Stimulated activated CD8-positive, alpha-beta memory T cell treated with anti-CD3 and anti-CD28 coated beads, Interleukin-12 subunit alpha, Interleukin-12 subunit beta, amount 100 ng/mL, for 1 hour (primary cell): ENCODE results near the gene IFFO2.

ENCODE experiments used
- DNase-seq: peaks from one replicate; pipeline ENCODE4 v3.0.0-alpha.2; 2020; ENCODE audit warnings: low read depth

The IFFO2 gene

DNA sequence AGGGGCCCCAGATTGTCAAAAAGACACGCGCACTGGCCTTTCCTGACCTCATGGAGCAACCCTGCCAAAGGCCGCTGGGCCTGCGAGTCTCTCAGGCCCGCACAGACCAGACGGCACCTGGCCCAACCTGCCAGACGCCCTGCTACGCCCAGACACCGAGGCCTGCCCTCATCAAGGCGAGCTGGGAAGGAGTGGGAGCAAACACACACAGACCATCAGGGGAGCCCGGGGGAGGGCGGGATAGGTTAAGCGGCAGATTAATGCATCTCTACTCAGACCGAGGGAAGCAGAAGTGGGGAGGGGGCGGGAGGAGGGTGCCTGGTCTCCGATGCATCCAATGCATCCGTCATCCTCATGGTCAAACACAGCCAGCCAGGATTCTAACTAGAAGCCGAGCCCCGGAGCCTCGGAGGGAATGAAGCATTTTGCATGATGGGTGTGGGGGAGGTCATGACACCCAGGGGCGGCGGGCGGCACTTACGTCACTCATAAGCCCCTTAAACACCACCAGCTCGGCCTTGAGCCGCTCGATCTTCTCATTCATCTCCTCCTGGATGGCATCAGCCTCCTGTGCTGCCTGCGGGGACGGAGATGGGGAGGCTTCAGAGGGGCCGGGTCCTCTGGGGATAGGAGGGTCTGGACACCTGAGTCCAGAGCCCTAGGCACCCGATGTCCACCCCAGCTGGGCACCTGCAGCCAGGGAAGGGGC lies 37.1 kb downstream of the IFFO2 start:
- no peak for DNase-seq

DNA sequence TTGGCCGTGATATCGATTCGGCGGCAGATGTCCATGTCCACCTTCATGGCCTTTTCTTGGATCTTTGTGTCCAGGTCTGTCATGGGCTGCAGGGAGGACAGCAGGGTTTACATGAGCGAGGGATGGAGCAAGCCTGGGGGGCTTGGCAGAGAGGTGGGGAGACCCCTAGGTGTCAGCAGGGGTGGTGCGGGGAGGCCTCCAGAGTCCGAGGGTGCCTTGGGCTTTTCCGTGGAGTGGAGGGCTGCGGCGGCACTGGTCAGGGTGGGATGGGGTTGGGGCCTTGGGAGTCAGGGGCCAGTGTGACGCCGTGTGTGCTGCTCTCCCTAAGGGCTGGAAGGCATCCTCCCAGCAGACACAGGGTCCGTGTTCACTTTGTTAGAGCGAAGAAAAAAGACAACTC lies 38.1 kb downstream of the IFFO2 start:
- DNase-seq: no peak

DNA sequence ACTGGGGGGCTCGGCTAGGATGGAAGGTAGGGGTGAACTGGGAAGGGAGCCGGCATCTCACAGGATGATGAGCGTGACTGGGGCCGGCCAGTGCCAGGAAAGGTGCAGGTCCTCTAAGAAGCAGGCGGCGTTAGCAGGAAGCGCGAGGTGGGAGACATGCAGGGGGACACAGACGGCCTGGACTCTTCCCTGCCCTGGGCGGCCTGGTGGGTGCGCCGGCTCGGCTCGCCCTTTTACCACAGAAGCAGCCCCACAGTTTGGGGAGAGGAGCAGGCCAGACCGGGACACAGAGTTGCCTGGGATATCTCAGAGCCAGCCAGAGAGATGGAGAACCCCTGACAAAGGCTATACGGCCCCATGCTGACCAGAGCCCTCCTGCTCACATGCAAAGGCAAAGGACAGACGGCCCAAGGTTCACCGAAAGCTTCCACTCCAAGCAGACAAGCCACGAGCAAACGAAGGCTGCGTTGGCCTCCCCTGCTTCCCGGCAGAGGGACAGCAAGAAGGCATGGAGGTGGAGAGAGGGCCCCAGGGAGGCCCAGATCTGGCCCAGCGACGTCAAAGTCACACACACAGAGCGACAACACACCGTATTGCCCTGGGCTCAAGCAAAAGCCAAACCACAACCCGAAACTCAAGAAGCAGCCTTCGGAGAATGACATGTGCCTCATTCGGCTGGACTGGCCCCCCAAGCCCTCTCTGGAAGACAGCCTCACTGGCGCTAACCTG lies 39.2 kb downstream of the IFFO2 start:
- DNase-seq: no peak

DNA sequence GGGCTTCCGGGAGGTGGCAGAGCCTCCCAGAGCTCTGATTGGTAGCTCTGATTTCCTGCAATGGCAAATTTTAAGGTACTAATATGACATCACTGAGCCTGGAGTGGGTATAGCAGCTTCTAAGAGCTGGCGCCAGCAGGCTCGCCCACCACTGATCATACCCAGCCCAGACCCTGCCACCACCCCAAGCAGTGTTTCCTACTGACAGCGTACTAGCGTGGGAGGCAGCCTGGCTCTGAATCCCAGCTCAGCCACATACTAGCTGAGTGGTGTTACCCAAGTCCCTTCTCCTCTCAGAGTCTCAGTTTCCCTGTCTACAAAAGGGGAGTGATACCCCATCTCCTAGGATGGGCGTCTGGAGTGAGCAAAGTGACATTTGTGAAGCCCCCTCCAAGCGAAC lies 41.1 kb downstream of the IFFO2 start:
- no peak for DNase-seq

DNA sequence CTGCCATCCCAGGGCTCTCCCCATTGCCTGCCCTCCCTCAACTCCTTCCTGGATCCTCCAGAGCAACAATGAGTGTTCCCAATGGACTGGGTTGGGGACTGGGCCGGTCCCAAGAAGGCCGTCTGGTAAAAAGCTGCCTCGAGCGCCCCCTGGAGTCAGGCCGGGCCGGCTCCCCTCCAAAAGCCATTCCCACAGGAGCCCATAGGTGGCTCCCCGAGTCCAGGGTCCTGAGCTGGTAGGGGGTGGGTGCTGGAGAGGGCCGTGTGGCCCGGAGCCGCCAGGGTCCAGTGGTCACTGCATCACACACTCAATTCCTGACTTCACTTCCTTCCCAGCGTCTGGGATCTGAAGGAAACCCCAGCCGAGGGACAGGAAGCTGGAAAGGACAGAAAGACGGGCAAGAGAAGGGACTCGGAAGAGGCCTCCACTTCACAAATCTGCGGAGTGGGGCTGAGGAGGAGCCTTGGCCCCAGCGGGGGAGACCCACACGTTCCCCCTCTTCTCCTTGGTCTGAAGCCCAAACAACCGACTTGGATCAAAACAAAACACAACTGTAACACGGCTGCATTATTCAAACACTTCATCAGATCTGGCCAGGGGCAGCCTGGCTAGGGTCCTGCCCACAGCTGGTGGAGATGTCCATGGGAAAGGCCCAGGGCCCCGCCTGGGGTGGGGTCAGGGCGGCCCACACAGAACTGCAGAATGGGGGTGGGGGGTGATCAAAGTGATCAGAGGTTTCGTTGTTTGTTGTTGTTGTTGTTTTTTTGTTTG lies 43.2 kb downstream of the IFFO2 start:
- peak; percentile 61 for DNase-seq

DNA sequence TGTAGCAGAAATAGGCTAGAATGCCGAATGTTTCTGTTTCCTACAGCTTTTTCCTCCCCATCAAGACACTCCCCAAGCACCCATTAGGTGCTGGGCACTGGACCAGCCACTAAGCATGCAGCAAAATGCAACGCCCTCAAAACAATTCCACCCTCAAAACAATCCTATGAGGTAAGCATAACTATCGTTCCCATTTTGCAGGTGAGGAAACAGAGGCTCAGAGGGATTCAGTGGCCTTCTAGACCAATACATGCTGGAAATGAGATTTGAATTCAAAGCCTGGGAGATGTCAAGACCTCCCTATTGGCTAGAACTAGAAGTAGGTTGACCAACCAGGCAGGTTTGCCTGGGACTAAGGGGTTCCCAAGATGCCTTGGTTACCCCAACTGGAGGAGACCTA lies 43.9 kb downstream of the IFFO2 start:
- DNase-seq: no peak

DNA sequence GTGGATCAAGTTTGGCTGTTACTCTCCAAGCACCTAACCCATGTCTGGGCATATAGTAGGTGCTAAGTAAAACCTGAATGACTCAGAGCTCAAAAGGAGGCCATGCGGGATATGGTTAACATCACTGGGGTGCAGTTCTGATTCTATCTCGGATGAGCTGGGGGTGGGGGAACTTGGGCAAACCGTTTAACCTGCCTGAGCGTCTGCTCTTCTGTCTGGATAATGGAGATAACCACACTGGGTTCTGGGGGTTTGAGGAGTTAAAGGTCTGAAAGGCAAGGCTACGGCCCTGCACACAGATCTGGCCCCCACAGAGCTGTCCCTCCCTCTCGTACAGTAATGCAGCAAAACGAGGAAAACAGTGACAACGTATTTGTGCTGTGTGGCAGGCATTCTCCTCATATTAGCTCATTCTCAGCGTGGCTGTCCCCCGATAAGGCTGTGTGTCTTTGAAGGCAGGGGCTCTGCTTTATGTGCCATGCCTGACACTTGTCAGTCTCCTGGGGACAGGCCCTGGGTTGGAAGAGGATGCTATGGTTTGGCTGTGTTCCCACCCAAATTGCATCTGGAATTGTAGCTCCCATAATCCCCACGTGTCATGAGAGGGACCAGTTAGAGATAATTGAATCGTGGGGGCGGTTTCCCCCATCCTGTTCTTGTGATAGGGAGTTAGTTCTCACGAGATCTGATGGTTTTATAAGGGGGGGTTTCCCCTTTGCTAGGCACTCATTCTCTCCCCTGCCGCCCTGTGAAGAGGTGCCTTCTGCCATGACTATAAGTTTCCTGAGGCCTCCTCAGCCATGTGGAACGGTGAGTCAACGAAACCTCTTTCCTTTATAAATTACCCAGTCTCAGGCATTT lies 47.3 kb downstream of the IFFO2 start:
- no peak for DNase-seq

DNA sequence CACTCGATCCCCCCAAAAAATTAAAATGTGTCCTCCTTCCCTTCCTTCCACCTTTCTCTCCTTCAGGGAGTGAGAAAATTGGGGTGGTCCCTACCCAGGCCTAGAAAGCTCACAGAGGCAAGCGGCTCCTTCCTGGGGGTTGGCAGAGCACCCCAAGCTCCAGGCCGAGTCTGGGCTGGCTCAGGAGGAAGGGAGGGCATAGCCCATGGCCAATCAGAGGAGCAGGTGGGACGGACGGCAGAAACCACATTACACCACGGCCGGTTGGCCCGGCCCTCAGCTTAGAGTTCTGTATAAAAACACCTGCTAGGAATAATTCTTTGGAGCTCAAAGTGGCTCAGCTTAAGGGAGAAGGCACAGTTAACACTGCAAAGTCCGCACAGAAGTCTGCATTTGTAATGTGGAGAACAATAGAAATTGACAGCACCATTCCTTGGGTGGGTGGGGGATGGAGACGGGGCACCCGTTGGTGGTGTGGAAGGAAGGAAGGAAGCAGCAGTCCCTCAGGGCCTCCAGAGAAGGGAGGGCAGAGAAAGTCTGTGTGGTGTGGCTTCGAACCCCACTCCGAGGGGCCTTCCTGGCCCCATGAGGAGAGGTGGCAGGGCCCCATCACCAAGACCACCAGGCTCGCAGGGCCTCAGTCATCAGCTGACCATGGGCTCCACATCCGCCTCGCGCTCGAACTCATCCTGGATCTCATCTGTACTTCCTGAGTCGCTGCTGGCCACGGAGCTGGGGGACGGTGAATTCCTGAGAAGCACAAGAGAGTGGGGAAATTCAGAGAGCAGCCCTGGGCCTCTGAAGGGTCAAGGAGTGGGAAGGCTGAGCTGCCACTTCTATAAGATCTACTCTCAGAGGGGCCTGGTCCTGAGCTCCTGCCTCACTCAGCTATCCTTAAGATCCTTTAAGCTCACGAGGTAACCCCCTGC lies 48.3 kb downstream of the IFFO2 start:
- no peak for DNase-seq

DNA sequence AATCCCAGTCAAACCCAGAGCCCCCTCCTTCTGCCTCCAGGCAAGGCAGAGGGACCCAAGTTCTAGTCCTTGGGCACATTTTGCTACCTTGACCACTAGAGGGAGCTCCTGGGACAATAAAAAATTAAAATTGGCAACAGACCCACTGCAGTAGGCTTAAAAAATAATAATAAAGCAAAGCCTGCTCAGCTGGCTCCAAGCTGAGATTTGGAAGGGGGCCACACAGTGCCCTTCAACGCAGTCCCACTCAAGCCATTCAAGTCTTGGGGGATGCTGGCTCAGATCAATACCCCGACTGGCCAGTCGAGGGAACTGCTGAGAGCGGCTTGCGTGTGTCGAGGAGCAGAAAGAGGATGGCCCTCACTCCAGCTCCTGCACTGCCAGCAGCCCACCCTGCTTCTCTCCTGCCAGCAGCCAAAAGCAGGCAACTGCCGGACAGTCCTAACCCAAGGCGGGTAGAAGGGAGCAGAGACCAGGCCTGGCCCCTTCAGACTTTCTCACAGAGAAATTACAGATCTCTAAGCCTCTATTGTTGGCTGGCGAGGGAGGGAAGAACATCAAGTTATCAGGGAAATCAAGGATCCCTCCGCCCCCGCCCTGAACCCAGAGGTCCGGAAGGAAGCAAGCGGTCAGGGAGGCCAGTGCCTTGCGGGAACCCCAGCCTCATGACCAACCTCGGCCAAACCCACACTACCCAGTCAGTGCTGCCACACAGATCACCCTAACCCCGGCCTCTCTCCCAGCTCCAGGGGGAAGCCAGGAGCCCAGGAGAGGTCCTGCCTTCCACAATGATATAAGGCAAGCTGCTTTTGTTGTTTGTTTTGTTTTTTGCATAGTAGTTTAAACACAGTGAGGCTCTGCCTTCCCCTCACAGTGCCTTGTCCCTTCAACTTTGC lies 49.2 kb downstream of the IFFO2 start:
- DNase-seq: no peak

DNA sequence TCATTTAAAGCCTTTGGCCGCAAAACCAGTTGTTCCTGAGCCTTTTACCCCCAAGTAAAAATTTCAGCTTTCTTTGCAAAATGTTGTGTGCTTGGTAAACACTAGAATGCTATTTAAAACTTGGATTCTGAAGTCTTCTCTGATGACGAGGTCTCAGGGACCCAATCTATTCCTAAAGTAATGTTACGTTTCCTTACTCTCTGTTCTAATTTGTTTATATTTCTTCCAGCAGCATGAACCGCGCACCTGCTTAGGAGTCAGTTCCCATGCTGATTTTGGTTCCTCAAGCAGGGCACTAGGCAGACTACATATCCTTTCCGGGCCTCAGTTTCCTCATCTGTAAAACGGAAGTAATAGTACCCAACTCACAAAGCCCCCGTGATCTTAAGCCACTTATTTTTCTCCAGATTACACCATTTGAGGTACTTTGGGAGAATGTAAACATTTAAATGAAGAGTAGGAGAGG lies 53.2 kb downstream of the IFFO2 start:
- no peak for DNase-seq

DNA sequence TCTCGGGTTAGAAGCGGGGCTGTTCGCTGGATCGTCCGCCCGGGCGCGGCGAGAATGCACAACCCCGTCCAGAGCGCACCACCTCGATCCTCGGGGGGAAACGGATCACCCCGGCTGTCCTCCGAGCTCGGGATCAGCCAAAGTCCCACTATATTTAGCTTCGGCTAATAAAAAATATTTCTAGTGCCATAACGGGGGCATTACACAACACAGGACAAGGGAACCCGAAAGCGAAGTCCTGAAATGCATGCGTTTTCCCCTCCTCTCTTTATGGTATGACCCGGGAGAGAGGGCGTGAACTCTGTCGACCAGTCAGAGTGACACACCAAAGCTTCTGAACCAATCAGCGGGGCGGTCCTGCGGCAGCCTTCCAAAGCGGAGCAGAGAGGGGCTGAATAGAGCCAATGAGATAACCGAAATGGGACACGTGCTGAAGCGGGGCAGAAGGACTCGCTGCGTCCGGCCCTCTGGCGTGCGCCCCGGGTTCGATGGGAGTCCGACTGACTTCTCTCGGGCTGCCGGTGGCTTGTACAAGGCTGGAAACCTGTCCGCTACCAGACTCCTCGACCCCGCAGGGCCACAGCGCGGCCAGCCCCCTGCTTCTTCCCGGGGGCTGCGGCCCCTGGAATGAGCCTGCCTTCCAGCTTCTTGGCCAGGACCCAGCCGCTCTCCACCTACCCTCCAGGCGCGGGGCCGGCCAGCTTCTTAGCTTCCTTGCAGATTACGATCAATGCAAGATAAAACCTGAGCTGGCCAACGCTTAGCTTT lies 53.8 kb downstream of the IFFO2 start, which contains the start of gene ALDH4A1:
ALDH4A1 (minus strand) TSS at position 33 of the 768 bp plus-strand sequence; CDS start at position 1, 32 bp downstream.
- DNase-seq: peak; percentile 88

DNA sequence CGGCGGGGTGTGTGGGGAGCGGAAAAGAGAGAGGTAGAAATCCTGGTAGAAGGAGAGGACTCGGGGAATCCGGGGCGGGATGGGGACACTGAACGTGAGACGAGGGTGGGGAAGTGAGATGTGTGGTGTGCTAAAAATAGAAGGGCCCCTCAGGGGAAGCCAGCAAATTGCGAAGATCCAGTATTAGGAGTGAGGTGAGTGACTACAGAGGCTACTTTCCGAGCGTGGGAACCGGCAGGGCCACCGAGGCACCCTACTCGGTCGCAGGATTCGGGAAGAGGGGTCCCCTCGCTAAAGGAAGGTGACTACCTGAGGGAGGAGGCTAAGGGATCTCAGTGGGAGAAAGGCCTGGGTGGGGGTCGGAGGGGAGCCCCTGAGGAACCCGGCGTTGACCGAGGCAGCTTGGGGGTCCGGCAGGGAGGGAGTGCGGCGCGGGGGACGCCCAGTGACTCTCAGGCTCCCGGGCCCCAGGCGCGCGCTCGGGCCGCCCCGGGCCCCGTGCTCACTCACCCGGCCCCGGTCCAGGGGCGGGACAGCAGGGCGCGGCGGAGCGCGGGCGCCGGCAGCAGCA lies 54.4 kb downstream of the IFFO2 start:
- no peak for DNase-seq

DNA sequence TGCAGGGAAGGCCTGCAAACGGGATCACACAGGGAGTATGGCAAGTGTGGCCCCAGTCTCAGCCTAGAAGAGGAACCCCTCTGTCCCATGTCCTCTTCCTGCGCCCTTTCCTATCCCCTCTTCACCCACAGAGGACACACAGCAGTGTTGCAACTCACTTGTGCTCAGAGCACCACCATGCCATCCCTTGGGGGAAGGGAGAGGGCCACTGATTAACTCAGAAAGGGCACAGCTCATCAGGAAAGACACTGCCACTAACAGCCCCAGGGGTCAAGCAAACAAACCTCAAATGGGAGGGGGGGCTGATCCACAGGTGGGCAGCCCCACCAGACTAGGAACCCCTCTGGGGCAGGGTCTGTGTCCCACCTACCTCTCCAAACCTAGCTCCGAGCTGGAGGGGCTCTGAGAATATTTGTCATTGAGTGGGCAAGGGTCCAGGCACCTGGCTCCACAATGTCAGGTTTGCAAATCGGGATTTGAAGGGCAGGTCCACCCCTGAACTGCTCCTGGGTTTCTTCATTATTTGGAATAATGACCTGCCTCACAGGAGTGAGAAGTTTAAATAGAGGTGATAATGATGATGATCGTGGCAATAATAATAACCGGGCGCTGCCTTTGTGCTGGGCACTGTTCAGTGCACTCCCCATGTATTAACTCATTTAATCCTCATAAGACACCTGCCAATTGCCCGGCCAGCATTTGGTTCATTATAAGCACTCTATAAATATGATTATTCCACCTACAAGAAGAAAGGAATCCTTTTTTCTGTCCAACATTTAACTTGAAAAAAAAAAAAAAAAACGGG lies 55.1 kb downstream of the IFFO2 start:
- DNase-seq: no peak

DNA sequence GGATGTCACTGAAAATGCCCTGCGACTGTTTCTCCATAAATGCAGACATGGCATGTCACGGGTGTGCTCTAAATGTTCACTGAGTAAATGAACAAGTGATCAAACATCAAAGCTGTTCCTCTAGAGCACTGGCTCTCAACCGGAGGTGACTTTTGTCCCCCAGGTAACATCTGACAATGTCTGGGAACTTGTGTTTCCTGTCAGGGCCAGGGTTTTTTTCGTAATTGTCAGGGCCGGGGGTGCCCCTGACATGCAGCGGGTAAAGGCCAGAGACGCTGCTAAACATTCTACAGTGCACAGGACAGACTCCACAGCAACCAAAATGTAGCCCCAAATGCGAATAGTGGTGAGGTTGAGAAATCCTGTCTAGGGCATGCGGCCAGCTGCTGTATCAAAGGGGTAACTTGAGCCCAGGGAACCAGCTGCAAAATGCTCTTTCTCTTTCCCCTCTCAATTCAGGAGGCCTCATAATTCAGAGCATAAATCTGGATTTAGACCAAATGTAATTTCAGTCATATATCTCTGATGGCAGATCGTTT lies 56.1 kb downstream of the IFFO2 start:
- no peak for DNase-seq

DNA sequence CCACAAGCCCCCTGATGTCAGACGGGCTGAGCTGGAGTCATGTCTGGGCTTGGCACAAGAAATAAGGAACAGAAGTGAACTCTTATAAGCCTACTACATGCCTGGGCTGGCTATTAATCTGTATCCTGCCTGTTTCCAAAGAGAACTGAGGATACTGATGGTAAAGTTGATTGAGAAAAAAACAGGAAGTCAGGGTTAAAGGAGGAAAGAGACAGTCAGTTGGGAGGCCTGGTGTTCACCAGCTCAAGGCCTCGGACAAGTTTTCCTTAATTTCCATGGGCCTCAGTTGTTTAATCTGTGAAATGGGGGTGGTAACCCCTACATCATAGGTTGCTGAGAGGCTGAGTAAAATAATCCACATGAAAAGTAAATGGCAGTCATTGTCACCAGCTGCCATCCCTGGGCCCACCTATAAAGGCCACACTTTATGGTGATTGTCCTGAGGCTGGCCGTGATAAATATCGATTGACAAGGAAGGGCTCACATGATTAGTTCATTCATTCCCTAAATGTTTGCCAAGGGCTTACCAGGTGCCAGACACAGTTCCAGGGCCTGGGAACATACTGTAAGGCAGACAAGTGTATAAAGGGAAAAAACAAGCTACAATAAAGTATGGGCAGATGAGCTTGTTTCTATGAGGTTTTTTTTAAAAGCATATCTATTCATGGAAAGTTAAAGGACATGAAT lies 57.0 kb downstream of the IFFO2 start:
- DNase-seq: no peak

DNA sequence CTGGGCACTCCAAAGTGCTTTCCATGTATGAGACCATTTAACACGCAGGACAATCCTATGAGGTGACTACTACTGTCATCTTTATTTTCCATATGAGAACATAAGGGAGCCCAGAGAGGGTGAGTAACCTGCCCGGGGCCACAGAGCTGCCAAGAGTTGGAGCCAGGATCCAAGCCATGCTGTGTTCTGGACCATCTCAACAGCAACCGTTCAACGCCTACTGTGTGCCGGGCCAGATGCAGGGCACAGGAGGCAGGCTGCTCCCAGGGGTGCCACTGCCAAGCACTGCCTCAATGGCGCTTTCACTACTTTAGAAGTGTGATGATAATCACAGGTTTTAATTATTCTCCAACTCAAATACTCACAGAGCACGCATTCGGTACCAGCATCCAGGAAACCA lies 57.9 kb downstream of the IFFO2 start:
- no peak for DNase-seq

DNA sequence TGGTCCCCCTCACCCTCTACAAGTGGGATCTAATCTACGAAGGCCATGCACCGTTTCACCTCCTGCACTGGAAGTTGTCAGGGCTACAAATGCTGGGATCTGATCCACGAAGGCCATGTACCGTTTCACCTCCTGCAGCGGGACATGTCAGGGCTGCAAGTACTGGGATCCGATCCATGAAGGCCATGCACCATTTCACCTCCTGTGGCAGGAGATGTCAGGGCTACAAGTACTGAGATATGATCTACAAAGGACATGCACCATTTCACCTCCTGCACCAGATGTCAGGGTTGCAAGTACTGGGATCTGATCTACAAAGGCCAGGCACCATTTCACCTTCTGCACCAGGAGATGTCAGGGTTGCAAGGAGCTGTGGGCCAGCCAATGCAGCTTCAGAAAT lies 61.2 kb downstream of the IFFO2 start:
- no peak for DNase-seq
